K562 (cell line): ENCODE measurements around the gene ADAMTS14. TPM values are rescaled to one million over a fixed set of nuclear protein-coding genes. Genes with fewer than 3 reads are reported as not detected.
A peak's percentile ranks its signal among the peaks of the same experiment; 100 is the strongest.

Experiments
- BACH1 ChIP-seq: fragments of 200-800 bp; sonication (Bioruptor generic); IDR thresholded peaks from 2 replicates; pipeline ENCODE4 v1.6.1; 2016; ENCODE audit warnings: missing genetic modification characterization, missing compliant biosample characterization
- DMBX1 ChIP-seq: fragments of 250-450 bp; sonication (Bioruptor Pico); IDR thresholded peaks from 2 replicates; pipeline ENCODE4 v1.8.0; 2022; ENCODE audit warnings: inconsistent platforms, mild to moderate bottlenecking, moderate library complexity, borderline replicate concordance
- ELF4 ChIP-seq: fragments of 450-650 bp; formaldehyde crosslinking; IDR thresholded peaks from 2 replicates; pipeline ENCODE4 v1.4.0; 2022; ENCODE audit warnings: missing genetic modification characterization
- L3MBTL2 ChIP-seq: fragments of 450-650 bp; IDR thresholded peaks from 2 replicates; pipeline ENCODE4 v1.6.1; 2016; ENCODE audit warnings: mild to moderate bottlenecking, moderate library complexity
- MECOM ChIP-seq: fragments of 250-450 bp; sonication (Bioruptor Pico); IDR thresholded peaks from 2 replicates; pipeline ENCODE4 v1.8.0; 2022; ENCODE audit warnings: inconsistent platforms
- MEIS2 ChIP-seq: fragments of 450-650 bp; IDR thresholded peaks from 2 replicates; pipeline ENCODE4 v1.6.1; 2014; ENCODE audit warnings: mild to moderate bottlenecking; ENCODE audit not compliant: partially characterized antibody
- MYC ChIP-seq, 2 experiments: fragments of 250-450 bp in 1 of 2; sonication (Bioruptor Pico) in 1 of 2; IDR thresholded peaks; 2 replicates each; pipeline versions ENCODE4 v1.5.1 to v1.6.1; 2012 to 2021; ENCODE audit warnings: low read depth in 2 of 2, borderline replicate concordance in 1 of 2, improper control_type of control experiment in 1 of 2, low read length in 1 of 2, mild to moderate bottlenecking in 1 of 2, moderate library complexity in 1 of 2
- NBN ChIP-seq: fragments of 450-650 bp; IDR thresholded peaks from 2 replicates; pipeline ENCODE4 v1.6.1; 2016; ENCODE audit warnings: low read depth, mild to moderate bottlenecking
- NRF1 ChIP-seq, 2 experiments: fragments of 450-650 bp; IDR thresholded peaks in 1 of 2; conservative IDR thresholded peaks in 1 of 2; 2 replicates each; pipeline ENCODE4 v1.6.1; 2014; ENCODE audit warnings: mild to moderate bottlenecking in 2 of 2
- ZNF766 ChIP-seq: fragments of 200-800 bp; sonication (Bioruptor generic); conservative IDR thresholded peaks from 2 replicates; pipeline ENCODE4 v1.6.1; 2016; ENCODE audit warnings: missing genetic modification characterization, missing compliant biosample characterization
- polyA plus RNA-seq, 8 experiments: library from polyadenylated mRNA; depleted of rRNA in 4 of 8; stranded (reverse) in 5 of 8; unstranded in 3 of 8; fragments of >200 nt; fragmentation: Nextera tagmentation in 2 of 8; fragmentation: Illumina TruSeq in 1 of 8; extraction: Ambion mirVana in 2 of 8; extraction: Trizol in 1 of 8; gene quantifications; 2 replicates each; pipeline versions ENCODE4 v1.2.1 to v1.2.3, GENCODE V29; 2011 to 2014; ENCODE audit warnings: inconsistent platforms in 1 of 8, missing spikeins in 1 of 8
- total RNA-seq, 7 experiments: library from RNA; depleted of rRNA in 6 of 7; stranded (reverse); fragments of >200 nt in 6 of 7; fragmentation: Illumina TruSeq in 2 of 7; extraction: Trizol in 2 of 7; gene quantifications; 2 replicates each; pipeline versions ENCODE4 v1.2.1 to v1.2.3, GENCODE V29; 2011 to 2021; ENCODE audit warnings: low replicate concordance in 1 of 7
- TF ChIP-seq, protein P1 (sequence below): sonication (generic); IDR thresholded peaks from 2 replicates; pipeline ENCODE4 v1.6.1; 2016
- TF ChIP-seq, protein P2 (sequence below): sonication (generic); formaldehyde crosslinking; IDR thresholded peaks from 2 replicates; pipeline ENCODE4 v1.8.0; 2022; ENCODE audit warnings: missing genetic modification reagents, mild to moderate bottlenecking, moderate library complexity, borderline replicate concordance
- TF ChIP-seq, protein P3 (sequence below), 3 experiments: IDR thresholded peaks in 2 of 3; conservative IDR thresholded peaks in 1 of 3; 2 replicates each; pipeline ENCODE4 v1.5.1; 2011 to 2012; ENCODE audit warnings: low read length in 3 of 3, mild to moderate bottlenecking in 3 of 3, control low read depth in 2 of 3, improper control_type of control experiment in 1 of 3, inconsistent platforms in 1 of 3, low read depth in 1 of 3, mixed read lengths in 1 of 3, moderate library complexity in 1 of 3; ENCODE audit not compliant: insufficient read depth in 2 of 3

Gene ADAMTS14
- total and polyA plus RNA-seq, 9 of the 15 experiments (the other 6 are each of a cell fraction or from before 2014, with no cell fraction given): 0.04 to 37.4 (median 15.9) TPM

DNA sequence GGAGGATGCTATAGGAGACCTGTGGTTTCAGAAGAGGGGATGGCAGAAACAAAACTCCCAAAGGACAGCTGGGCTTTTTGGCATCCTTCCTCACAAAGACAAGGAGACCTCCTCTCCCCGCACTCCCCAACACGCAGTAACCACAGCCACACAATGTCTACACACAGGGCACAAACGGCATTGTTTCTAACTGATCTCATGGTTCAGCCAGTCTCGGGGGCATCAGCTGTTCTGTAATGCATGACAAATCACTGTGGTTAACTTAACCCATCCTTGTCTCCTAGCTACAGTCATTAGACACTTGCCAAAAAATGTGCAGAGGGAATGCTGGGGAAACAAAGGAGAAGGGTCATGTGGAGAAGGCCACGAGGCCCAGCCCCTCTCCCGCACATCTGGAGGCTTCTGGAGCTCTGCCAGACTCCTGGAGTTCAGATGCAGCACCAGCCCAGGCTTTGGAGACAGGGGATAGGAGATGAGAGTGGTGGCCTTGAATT, 7.6 kb upstream of the ADAMTS14 start (continued):
- TF ChIP-seq, protein P1, sequence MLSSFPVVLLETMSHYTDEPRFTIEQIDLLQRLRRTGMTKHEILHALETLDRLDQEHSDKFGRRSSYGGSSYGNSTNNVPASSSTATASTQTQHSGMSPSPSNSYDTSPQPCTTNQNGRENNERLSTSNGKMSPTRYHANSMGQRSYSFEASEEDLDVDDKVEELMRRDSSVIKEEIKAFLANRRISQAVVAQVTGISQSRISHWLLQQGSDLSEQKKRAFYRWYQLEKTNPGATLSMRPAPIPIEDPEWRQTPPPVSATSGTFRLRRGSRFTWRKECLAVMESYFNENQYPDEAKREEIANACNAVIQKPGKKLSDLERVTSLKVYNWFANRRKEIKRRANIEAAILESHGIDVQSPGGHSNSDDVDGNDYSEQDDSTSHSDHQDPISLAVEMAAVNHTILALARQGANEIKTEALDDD: peak; percentile 62
- TF ChIP-seq NBN (no peak), ELF4 (CRISPR knock-in tag) (peak; percentile 35; the same call in 1 of the 2 replicates), MEIS2 (peak; percentile 57), DMBX1 (CRISPR knock-in tag) (peak; percentile 83; the same call in 1 of the 2 replicates), MYC (IDR thresholded peaks at IDR 0.05; ENCODE audit: low read depth, low read length) (peak; percentile 57), MYC (CRISPR knock-in tag; IDR thresholded peaks at IDR 0.05; ENCODE audit: borderline replicate concordance, low read depth) (no peak), L3MBTL2 (peak; percentile 84), NRF1 (conservative IDR thresholded peaks at IDR 0.05 in 1 of 2, IDR thresholded peaks at IDR 0.05 in 1 of 2) (peak; percentile 27 to 29; a peak in 1 of 4 replicates), BACH1 (tag) (peak; percentile 87), ZNF766 (CRISPR knock-in tag) (peak; percentile 64), MECOM (CRISPR knock-in tag) (0 out of 2 replicates have a peak, but pooled peaks have one; percentile 58)
- TF ChIP-seq, protein P2, sequence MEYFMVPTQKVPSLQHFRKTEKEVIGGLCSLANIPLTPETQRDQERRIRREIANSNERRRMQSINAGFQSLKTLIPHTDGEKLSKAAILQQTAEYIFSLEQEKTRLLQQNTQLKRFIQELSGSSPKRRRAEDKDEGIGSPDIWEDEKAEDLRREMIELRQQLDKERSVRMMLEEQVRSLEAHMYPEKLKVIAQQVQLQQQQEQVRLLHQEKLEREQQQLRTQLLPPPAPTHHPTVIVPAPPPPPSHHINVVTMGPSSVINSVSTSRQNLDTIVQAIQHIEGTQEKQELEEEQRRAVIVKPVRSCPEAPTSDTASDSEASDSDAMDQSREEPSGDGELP: peak; percentile 93
- TF ChIP-seq, protein P3, sequence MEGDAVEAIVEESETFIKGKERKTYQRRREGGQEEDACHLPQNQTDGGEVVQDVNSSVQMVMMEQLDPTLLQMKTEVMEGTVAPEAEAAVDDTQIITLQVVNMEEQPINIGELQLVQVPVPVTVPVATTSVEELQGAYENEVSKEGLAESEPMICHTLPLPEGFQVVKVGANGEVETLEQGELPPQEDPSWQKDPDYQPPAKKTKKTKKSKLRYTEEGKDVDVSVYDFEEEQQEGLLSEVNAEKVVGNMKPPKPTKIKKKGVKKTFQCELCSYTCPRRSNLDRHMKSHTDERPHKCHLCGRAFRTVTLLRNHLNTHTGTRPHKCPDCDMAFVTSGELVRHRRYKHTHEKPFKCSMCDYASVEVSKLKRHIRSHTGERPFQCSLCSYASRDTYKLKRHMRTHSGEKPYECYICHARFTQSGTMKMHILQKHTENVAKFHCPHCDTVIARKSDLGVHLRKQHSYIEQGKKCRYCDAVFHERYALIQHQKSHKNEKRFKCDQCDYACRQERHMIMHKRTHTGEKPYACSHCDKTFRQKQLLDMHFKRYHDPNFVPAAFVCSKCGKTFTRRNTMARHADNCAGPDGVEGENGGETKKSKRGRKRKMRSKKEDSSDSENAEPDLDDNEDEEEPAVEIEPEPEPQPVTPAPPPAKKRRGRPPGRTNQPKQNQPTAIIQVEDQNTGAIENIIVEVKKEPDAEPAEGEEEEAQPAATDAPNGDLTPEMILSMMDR (IDR thresholded peaks at IDR 0.05 in 2 of 3, conservative IDR thresholded peaks at IDR 0.05 in 1 of 3; ENCODE audit: insufficient read depth in 2 of 3, low read depth in 1 of 3, low read length in 3 of 3): no peak; a peak in 1 of 6 replicates
